D721Med (cell line): ENCODE measurements around the gene EIF3B.

ENCODE experiments used
- DNase-seq: peaks from one replicate; pipeline ENCODE4 v3.0.0; 2011; ENCODE audit warnings: low spot score; ENCODE audit not compliant: insufficient read length
- FAIRE-seq: peaks from 2 replicates; lab custom pipeline; 2011; peaks lifted over from hg19 to GRCh38; lab: Jason Lieb, UNC
- TF ChIP-seq, protein P1 (sequence below): IDR thresholded peaks from 2 replicates; pipeline ENCODE4 v1.5.1; 2012; ENCODE audit warnings: mild to moderate bottlenecking, control low read depth; ENCODE audit not compliant: insufficient read depth; ENCODE audit errors: missing control alignments

The EIF3B gene

DNA sequence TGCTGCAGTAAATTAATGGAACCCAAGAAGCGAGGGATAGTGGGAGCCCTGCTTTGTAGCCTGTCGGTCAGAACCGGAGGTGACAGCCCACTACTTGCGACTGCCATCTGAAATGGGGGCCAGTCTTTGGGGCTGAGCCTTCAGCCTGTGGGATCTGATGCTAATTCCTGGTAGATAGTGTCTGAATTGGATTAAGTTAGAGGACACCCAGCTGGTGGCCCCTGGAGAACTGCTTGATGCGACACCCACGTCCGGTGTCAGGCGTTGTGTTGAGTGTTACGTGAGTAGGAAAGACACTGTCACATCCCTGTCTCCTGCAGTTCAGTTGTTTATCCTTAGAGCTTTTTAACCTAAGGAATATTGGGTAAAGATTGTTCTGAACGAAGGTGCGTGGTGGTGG, 5.0 kb downstream of the EIF3B start:
- FAIRE-seq (no peak), DNase-seq (no peak)
- TF ChIP-seq, protein P1, sequence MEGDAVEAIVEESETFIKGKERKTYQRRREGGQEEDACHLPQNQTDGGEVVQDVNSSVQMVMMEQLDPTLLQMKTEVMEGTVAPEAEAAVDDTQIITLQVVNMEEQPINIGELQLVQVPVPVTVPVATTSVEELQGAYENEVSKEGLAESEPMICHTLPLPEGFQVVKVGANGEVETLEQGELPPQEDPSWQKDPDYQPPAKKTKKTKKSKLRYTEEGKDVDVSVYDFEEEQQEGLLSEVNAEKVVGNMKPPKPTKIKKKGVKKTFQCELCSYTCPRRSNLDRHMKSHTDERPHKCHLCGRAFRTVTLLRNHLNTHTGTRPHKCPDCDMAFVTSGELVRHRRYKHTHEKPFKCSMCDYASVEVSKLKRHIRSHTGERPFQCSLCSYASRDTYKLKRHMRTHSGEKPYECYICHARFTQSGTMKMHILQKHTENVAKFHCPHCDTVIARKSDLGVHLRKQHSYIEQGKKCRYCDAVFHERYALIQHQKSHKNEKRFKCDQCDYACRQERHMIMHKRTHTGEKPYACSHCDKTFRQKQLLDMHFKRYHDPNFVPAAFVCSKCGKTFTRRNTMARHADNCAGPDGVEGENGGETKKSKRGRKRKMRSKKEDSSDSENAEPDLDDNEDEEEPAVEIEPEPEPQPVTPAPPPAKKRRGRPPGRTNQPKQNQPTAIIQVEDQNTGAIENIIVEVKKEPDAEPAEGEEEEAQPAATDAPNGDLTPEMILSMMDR: no peak

DNA sequence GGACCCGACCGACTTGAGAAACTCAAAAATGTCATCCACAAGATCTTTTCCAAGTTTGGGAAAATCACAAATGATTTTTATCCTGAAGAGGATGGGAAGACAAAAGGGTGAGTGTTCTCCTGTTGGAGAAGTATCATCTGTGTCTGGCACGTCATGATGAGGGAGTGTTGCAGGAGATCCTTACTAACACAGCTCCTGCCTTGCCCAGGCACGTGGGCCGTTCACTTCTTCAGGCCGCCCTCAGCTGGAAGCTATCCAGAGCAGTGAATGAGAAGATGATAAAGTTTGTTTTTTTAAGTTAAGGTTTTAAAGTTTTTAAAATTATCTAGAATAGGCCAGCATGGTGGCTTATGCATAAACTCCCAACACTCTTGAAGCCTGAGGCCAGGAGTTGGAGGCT, 6.2 kb downstream of the EIF3B start:
- TF ChIP-seq, protein P1: no peak
- FAIRE-seq: no peak
- no peak for DNase-seq

DNA sequence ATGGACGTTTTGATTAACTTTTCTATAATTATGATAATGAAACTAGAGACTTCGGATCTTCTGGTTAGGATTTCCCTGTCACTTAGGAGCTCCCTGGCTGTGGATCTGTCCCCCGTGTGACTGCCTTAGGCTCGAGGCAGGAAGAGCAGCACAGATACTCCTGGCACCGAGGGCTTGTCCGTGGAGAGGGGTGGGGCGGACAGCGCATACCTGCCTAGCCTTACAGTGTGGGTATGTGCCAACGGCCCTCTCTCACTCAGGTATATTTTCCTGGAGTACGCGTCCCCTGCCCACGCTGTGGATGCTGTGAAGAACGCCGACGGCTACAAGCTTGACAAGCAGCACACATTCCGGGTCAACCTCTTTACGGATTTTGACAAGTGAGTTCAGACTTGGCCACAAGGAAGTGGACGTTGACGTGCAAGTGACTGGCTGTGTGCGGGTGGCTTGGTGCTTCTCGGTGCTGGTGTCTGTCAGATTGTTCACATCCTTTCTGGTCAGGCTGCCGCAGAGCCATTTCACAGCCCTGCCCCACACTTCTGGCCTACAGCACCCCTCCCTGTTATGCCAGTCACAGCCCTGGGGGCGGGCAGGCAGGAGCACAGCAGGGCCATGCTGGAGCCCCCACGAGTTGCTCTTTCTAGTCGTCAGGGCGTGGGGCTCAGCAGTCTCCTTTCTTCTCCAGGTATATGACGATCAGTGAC, 7.9 kb downstream of the EIF3B start:
- FAIRE-seq: no peak
- DNase-seq: no peak
- TF ChIP-seq, protein P1: no peak

DNA sequence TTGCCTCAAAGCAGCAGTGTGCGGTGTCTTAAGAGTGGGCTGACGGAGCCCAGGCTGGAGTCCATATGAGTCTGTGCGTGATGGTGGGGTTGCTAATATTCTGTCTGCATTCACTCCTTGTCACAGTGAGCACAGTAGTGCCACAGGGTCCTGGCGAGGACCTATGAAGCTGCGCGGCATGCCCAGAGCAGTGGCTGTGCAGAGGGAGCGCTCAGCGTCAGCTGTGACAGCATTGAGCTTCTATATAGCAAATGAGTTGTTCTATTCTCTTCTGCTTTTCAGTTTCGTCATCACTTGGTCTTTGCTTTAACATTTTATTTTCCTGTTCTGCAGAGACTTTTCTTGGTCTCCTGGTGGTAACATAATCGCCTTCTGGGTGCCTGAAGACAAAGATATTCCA, 14.5 kb downstream of the EIF3B start:
- FAIRE-seq: no peak
- TF ChIP-seq, protein P1: no peak
- no peak for DNase-seq

DNA sequence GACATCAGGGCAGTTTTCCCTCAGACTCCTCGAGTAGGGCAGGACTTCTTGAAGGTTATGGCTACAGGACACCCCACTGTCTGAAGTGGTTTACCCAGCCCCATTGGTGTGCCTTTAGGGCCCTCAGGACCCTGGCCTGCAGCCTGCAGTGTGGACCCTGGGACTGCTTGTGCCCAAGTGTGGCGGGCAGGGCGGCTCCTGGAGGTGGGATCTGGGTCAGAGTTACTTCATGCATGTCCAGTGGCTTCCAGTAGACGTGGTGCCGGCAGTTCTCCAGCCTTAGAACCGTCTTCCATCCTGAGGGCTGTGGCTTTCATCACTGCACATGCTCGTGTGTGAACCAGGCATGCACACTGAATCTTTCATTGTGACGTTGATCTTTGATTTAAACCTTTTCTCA, 16.7 kb downstream of the EIF3B start:
- TF ChIP-seq, protein P1: no peak
- DNase-seq (no peak), FAIRE-seq (no peak)

DNA sequence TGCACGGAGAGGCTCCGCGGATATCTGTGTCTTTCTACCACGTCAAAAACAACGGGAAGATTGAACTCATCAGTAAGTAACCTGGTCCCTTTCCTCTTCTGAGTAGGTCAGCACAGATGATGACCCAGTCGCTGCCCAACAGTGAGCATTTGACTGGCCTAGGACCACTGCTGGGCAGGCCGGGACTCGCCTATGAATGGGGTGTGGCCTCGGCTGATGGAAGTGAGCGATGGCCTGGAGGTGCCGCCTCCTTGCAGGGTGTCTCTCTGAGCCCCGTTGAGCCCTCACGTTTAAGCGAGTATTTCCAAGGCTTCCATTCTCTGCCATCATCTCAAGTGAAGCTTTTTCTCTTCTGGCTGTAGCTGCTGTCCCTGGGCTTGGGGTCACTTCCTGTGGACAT, 18.1 kb downstream of the EIF3B start:
- TF ChIP-seq, protein P1: no peak
- FAIRE-seq: no peak
- no peak for DNase-seq

DNA sequence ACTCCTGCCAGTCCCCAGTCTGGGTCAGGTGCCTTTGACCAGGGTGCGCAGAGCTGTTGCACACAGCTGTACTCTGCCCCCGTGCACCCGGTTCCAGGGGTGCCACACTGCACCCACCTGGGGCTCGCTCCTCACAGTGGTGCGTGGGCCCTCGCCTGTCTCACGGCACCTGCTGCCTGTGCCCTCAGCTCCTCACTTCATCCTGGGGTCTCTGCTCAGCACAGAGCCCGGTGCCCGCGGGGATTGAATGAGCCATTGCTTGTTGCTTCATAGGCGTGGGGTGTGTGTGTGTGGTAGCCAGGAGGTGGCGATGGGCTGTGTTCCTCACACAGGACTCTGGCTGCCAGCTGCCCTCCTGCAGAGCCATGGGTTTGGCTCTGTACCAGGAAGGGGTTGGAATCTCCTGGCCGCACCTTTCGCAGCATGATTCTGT, 18.5 kb downstream of the EIF3B start:
- no peak for FAIRE-seq
- TF ChIP-seq, protein P1: no peak

More for the DNA sequence above, 18.5 kb downstream of the EIF3B start:
- no peak for DNase-seq
